BJ (cell line): ENCODE results near the gene PATJ. TPM values are rescaled to one million over a fixed set of nuclear protein-coding genes. Genes with fewer than 3 reads are reported as not detected.

Experiments used
- CTCF ChIA-PET: fragments of 350-600 bp; formaldehyde crosslinking; extraction: SDS; loops from one replicate; lab custom pipeline; 2021; ENCODE audit warnings: antibody characterized with exemption, inconsistent platforms; lab: Yijun Ruan, JAX
- POLR2A ChIA-PET: fragments of 300-600 bp; sonication (Branson Sonifier 250); formaldehyde crosslinking; extraction: SDS; loops from one replicate; lab custom pipeline; 2021; ENCODE audit warnings: antibody characterized with exemption; lab: Charles Lee
- DNase-seq: peaks from one replicate; pipeline ENCODE4 v3.0.0-alpha.2; 2011; ENCODE audit warnings: low read depth
- H3K27me3 ChIP-seq: 2 replicates; pipeline ENCODE4 v1.6.0; 2011; ENCODE audit warnings: low read length; ENCODE audit not compliant: control insufficient read depth, insufficient read depth
- H3K36me3 ChIP-seq: 2 replicates; pipeline ENCODE4 v1.5.1; 2011; ENCODE audit warnings: low read length; ENCODE audit not compliant: control insufficient read depth, insufficient read depth
- H3K4me3 ChIP-seq: 2 replicates; pipeline ENCODE4 v1.5.1; 2011; ENCODE audit warnings: low read depth, mild to moderate bottlenecking, control low read depth, low read length
- CTCF ChIP-seq: IDR thresholded peaks from 2 replicates; pipeline ENCODE4 v1.5.1; 2011; ENCODE audit warnings: low read depth, mild to moderate bottlenecking, control low read depth, inconsistent platforms, low read length, moderate library complexity; ENCODE audit not compliant: insufficient read depth
- polyA plus RNA-seq: library from polyadenylated mRNA; depleted of rRNA; stranded (reverse); fragments of >200 nt; gene quantifications from 2 replicates; pipeline ENCODE4 v1.2.3, GENCODE V29; 2011

Gene PATJ
- polyA plus RNA-seq, 1 experiment, result 3.0 TPM

- no peaks in the 10 kb centered on the region for H3K36me3 ChIP-seq
- H3K4me3 ChIP-seq, result no peak overlapping the region
- no peaks in the 10 kb centered on the region for H3K27me3 ChIP-seq
- POLR2A ChIA-PET, result no interaction called here
- no peak for DNase-seq
- CTCF ChIA-PET, result interaction anchor here (1.0 kb wide), 1 partner anchor 15 kb away, joined by 3 read pairs; no protein-coding TSS in a partner anchor
- TF ChIP-seq CTCF, result no peak
Measured at GRCh38 chr1:62208087-62208486, 465.8 kb downstream of the PATJ start.

- no peak for DNase-seq
- no peak for TF ChIP-seq CTCF
- Histone ChIP-seq H3K36me3 (no peaks in the 10 kb centered on the region), H3K4me3 (no peak overlapping the region), H3K27me3 (no peaks in the 10 kb centered on the region)
- POLR2A ChIA-PET, result no interaction called here
- CTCF ChIA-PET, result no interaction called here
Measured at GRCh38 chr1:62208970-62209369, 466.7 kb downstream of the PATJ start.

- Histone ChIP-seq H3K4me3 (no peak overlapping the region), H3K27me3 (no peaks in the 10 kb centered on the region), H3K36me3 (no peaks in the 10 kb centered on the region)
- TF ChIP-seq CTCF, result no peak
- DNase-seq, result no peak
- ChIA-PET CTCF (interaction anchor here (0.6 kb wide), 1 partner anchor 35 kb away, joined by 3 read pairs; no protein-coding TSS in a partner anchor), POLR2A (no interaction called here)
Measured at GRCh38 chr1:62209931-62210595, 467.8 kb downstream of the PATJ start.

GRCh38 chr1:62210960-62211359 is 468.7 kb downstream of the PATJ start:
- DNase-seq, result no peak
- H3K36me3 ChIP-seq, result no peaks in the 10 kb centered on the region
- ChIA-PET POLR2A (no interaction called here), CTCF (interaction anchor here (0.5 kb wide), 1 partner anchor 194 kb away, joined by 3 read pairs; no protein-coding TSS in a partner anchor)
- no peaks in the 10 kb centered on the region for H3K27me3 ChIP-seq
- H3K4me3 ChIP-seq, result no peak overlapping the region
- no peak for TF ChIP-seq CTCF

- POLR2A ChIA-PET, result no interaction called here
- Histone ChIP-seq H3K27me3 (no peaks in the 10 kb centered on the region), H3K4me3 (no peak overlapping the region), H3K36me3 (no peaks in the 10 kb centered on the region)
- no peak for DNase-seq
- no peak for TF ChIP-seq CTCF
- CTCF ChIA-PET, result no interaction called here
Measured at GRCh38 chr1:62212411-62212810, 470.1 kb downstream of the PATJ start.
